DOHH2 (cell line): ENCODE measurements around the gene CCDC80.

Experiments
- EZH2phosphoT487 ChIP-seq: fragments of 200-600 bp; sonication (generic); IDR thresholded peaks from 2 replicates; pipeline ENCODE4 v1.6.1; 2017; ENCODE audit warnings: borderline replicate concordance, mild to moderate bottlenecking, antibody characterized with exemption, low read length, moderate library complexity, mixed read lengths
- TF ChIP-seq, protein P1 (sequence below): fragments of 200-600 bp; sonication (generic); IDR thresholded peaks from one replicate; pipeline ENCODE4 v1.5.1; 2014; ENCODE audit warnings: antibody characterized with exemption, mild to moderate bottlenecking, low read depth, low read length; ENCODE audit not compliant: poor library complexity, severe bottlenecking

DNA sequence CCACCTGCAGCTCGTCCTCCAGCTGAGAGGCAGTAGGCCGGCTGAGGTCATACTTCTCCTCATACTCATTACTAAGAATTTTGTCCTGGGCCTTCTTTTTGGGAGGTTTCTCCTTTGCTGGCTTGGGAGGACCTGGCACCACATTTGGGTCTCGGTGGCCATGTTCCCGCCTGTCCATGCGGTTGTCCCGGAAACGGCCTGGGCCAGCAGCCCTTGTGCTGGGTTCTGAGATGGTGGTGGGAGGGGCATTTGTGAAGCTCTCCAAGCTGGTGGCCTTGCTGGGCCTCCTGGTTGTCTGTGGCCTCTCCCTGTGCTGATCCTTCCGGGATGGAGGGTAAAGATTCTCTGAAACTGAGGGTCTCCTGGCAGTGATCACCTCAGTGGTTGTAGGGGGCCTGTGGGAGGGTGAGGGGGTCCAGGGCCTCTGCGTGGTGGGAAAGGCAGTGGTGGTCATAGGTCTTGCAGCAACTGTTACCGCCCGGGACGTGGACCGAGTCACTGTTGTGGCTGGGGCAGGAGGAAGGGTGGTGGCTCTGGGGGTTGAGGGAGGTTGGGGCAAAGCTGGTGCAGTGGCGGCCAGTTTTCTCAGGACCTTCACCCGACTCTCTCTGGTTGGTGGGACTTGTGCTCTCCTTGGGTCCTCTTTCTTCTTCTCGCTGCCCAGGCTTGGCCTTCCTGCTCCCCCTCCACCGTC, 2.5 kb downstream of the CCDC80 start:
- TF ChIP-seq, protein P1, sequence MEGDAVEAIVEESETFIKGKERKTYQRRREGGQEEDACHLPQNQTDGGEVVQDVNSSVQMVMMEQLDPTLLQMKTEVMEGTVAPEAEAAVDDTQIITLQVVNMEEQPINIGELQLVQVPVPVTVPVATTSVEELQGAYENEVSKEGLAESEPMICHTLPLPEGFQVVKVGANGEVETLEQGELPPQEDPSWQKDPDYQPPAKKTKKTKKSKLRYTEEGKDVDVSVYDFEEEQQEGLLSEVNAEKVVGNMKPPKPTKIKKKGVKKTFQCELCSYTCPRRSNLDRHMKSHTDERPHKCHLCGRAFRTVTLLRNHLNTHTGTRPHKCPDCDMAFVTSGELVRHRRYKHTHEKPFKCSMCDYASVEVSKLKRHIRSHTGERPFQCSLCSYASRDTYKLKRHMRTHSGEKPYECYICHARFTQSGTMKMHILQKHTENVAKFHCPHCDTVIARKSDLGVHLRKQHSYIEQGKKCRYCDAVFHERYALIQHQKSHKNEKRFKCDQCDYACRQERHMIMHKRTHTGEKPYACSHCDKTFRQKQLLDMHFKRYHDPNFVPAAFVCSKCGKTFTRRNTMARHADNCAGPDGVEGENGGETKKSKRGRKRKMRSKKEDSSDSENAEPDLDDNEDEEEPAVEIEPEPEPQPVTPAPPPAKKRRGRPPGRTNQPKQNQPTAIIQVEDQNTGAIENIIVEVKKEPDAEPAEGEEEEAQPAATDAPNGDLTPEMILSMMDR: no peak
- TF ChIP-seq EZH2phosphoT487: no peak
